ENCODE data around the gene SPON1.

The SPON1 gene

DNA sequence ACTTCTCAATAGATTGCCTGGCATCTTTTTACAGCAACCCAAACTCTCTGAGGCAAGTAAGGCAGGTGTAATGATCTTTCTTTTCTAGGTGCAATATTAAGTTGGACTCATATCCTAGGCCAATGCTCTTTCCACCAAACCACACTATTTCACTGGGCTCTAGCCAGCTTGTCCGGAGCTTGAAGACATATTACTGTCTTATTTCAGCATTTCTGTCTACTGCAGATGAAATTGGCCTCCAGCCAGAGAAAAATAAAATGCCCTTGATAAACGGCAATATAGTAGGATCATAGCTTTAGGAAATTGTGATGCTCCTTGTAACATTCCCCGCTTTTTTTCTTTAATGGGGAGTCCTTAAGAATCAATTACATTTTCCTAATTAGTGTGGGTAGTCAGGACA is 48.1 kb downstream of the SPON1 start:
- no peak for DNase-seq (ENCODE audit: low spot score)
- TF ChIP-seq, protein P1, sequence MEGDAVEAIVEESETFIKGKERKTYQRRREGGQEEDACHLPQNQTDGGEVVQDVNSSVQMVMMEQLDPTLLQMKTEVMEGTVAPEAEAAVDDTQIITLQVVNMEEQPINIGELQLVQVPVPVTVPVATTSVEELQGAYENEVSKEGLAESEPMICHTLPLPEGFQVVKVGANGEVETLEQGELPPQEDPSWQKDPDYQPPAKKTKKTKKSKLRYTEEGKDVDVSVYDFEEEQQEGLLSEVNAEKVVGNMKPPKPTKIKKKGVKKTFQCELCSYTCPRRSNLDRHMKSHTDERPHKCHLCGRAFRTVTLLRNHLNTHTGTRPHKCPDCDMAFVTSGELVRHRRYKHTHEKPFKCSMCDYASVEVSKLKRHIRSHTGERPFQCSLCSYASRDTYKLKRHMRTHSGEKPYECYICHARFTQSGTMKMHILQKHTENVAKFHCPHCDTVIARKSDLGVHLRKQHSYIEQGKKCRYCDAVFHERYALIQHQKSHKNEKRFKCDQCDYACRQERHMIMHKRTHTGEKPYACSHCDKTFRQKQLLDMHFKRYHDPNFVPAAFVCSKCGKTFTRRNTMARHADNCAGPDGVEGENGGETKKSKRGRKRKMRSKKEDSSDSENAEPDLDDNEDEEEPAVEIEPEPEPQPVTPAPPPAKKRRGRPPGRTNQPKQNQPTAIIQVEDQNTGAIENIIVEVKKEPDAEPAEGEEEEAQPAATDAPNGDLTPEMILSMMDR (IDR thresholded peaks at IDR 0.05; ENCODE audit: extremely low read depth, missing control alignments): no peak

DNA sequence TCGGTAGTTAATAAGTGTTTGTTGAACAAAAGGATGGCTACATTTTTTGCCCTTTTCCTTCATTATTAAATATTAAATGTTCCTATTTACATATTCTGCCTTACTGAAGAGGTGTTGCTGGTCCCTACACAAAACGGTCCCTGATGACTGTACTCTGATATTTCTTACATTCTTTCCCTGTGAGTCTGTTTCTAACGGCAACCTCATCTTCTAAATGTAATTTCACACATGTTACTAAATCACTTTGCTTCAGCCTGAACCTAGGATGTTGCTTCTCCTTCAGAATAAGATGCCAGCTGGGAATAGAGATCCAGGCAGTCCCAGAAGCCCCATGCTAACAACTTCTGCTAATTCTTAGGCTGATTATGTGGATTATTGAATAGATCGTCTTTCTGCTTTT is 50.3 kb downstream of the SPON1 start:
- TF ChIP-seq, protein P1 (IDR thresholded peaks at IDR 0.05; ENCODE audit: extremely low read depth, missing control alignments): no peak
- no peak for DNase-seq (ENCODE audit: low spot score)

DNA sequence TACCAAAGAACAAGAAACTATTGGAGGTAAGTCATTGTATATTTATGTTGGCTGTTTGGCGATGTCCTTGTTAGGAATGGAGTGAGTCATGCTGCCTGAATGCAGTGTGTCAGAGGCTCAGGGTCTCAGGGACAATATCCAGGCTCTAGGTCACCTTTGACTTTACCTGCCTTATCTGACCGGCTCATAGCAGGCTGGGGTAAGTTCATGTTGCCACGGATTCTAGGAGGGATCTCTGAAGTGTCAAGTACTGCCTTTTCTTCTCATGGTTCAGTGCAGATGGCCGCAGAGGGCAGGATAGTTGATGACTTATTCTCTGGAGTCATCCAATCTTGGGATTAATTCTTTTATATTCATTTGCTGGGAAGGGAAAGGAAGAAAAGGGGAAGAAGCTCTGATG is 53.2 kb downstream of the SPON1 start:
- no peak for DNase-seq (ENCODE audit: low spot score)

DNA sequence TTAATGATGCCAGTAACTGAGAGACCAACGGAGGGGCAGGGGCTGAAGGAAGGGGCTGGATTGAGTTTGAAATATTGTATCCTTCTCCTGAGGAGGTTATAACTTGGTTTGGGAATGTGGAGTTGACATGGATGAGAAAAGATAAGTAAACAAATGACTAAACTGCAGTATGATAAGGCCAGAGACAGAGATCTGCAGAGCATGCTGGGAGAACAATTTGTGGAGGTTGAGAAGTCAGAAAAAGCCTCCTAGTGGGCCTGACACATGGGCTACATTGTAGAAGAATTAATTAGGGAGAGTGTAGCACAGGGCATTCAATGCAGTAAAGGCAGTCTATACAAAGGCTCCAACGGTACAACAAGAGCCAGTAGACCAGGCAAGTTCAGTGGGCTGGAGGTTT is 55.9 kb downstream of the SPON1 start:
- TF ChIP-seq, protein P1 (IDR thresholded peaks at IDR 0.05; ENCODE audit: extremely low read depth, missing control alignments): no peak
- DNase-seq (ENCODE audit: low spot score): no peak

More for the DNA sequence above, 53.2 kb downstream of the SPON1 start:
- TF ChIP-seq, protein P1 (IDR thresholded peaks at IDR 0.05; ENCODE audit: extremely low read depth, missing control alignments): no peak

DNA sequence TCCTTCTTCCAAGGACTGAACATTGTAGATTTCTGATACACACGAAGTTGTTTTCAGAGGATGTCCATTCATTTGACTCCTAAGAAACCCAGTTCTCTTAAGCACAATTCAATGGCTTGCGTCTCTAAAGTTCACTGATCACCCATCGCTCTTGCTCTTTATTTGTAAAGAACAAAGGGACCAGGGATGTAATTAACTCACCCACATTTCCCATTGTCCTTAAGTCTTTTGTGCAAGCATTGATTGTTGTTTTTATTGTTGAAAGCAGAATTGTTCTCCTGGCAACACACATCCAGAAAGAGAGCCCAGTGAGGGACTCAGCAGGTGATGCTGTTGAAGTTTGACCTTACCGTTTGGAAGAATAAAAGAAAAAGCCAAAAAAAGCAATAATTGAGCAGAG is 59.2 kb downstream of the SPON1 start:
- TF ChIP-seq, protein P1 (IDR thresholded peaks at IDR 0.05; ENCODE audit: extremely low read depth, missing control alignments): no peak
- no peak for DNase-seq (ENCODE audit: low spot score)

DNA sequence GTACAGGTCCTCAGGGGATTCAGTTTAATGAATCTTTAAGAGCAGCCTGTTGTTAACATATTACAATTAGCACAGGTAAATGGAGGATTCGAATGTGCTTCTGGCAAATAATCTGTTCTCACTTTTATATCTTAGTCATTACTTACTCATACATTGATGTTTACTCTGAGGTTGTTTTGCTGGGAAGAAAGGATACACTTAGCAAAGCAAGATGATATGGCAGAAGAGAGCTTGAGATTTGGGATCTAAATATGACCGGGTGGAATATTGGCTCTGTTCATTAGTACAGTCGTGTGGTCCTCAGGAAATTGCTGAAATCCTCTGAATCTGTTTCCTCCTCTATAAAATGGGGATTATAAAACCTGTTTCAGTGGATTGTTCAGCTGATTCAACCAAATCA is 59.7 kb downstream of the SPON1 start:
- TF ChIP-seq, protein P1 (IDR thresholded peaks at IDR 0.05; ENCODE audit: extremely low read depth, missing control alignments): no peak
- no peak for DNase-seq (ENCODE audit: low spot score)

DNA sequence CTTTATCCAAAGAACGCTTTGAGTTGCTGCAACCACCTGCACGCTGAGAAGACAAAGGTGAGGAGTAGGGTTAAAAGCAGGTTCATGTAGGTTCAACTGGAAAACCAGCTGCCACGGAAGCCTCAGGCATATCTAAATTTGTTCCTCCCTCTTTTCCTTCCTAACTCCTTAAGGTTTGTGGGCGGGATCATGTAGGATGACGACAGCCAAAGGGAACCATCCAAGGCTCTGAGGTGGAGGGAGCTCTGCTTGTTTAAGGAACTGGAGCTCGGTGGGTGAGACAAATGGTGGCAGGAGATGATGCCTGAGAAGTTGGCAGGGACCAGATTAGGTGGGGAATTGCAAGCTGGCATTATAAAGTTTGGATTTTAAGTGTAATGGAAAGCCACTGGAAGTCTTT is 60.3 kb downstream of the SPON1 start:
- TF ChIP-seq, protein P1 (IDR thresholded peaks at IDR 0.05; ENCODE audit: extremely low read depth, missing control alignments): no peak
- DNase-seq (ENCODE audit: low spot score): no peak

All from GM20000 (cell line).